AG09309 (cell line): ENCODE measurements around the gene STAT6.

Experiments used
- DNase-seq: peaks from one replicate; pipeline ENCODE4 v3.0.0-alpha.2; 2010; ENCODE audit warnings: low read depth
- H3K4me3 ChIP-seq: 2 replicates; pipeline ENCODE4 v1.5.1; 2011; ENCODE audit warnings: mild to moderate bottlenecking, low read depth, low read length, moderate library complexity; ENCODE audit not compliant: control insufficient read depth
- CTCF ChIP-seq: IDR thresholded peaks from 2 replicates; pipeline ENCODE4 v1.5.1; 2011; ENCODE audit warnings: mild to moderate bottlenecking, low read depth, low read length, inconsistent platforms; ENCODE audit not compliant: insufficient read depth, control insufficient read depth; ENCODE audit errors: missing control alignments

STAT6 gene

GRCh38 chr12:57150400-57151000 lies 39.3 kb upstream of the STAT6 start:
- DNase-seq = no peak
- TF ChIP-seq CTCF = no peak
- H3K4me3 ChIP-seq = no peak overlapping the region

DNA sequence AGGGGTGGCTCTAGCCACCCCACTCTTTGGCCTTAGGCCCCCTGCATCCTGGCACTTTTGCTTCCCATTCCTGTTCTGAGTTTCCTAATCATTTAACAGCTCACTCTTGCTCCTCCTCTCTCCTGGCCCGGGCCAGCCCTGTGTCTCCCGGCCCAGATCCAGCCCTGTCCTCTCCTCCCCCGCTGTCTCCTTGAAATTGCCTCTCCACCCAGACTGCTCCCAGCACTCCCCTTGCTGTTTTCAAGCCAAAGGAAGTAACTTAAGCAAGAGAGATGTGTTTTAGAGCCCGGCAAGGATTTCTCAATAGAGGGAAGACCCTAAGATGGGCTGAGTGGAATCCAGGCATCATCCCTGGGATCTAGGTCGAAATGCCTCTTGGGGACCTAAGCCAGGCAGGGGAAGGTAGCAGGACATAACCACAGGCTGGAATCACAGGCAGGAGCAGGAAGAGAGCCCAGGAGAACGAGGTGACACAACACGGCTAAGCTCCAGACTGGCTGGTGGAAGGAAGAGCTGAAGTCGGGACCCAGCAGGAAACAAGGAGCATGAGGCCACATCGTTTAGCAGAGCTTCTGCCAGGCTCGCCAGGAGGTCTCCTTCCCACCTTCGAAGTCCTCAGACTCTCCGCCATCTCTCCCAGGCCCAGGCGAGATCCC lies 38.2 kb upstream of the STAT6 start:
- DNase-seq = no peak
- H3K4me3 ChIP-seq = no peak overlapping the region
- TF ChIP-seq CTCF = no peak

- no peak for DNase-seq
- TF ChIP-seq CTCF = no peak
- no peak overlapping the region for H3K4me3 ChIP-seq
These were observed 37.5 kb upstream of the STAT6 start for GRCh38 chr12:57148469-57149244.

- no peak for DNase-seq
- TF ChIP-seq CTCF = no peak
- no peak within 1 kb of the TSS for H3K4me3 ChIP-seq
These were observed 36.1 kb upstream of the STAT6 start, which contains the start of gene LRP1-AS for GRCh38 chr12:57146961-57147944. TSS of gene LRP1-AS (minus strand) at chr12:57147619.

DNA sequence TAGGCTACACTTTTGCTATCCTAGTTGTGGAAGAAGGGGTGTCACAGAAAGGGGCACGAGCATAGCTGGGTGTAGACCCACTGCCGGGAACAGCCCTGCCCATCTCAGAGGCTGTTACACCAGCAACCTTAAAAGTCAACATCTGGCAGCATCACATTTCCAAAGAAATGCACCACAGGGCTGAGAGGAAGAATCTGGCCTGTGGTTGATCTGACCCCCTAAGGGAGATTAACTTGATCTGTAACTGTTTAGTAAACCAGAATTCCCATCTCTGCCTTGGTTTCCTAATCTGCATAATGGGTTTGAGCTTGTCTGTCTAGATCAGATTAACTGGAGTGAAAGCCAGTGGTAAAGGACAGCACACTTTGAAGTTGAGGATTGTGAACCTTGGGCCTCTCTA lies 34.9 kb upstream of the STAT6 start:
- no peak for DNase-seq
- H3K4me3 ChIP-seq = no peak overlapping the region
- no peak for TF ChIP-seq CTCF

DNA sequence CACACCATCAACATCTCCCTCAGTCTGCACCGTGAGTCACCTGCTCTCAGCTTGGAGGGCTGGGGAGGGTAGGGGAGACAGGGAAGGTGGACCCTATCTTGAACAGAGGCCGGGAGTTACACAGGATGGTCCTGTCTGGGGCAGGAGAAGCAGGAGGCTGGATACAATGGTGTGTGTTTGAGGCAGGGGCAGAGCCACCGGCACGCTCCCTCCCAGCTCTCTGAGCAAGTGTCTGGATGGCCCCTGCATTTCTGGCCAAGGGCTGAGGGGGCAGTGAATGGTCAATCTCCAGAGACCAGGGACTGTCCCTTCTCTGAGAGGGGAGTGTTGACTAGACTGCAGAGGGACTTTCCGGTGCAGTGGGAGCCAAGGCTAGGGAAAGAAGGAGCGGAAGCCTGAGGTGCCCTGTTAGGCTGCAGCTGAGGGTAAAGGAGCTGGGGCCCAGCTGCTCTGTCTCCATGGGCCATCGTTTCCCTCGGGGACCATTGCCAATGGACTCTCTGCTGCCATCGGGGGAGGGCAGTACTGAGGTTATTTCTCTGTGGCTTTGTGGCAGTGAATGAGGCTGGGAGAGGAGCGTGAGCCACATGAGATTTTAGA lies 34.4 kb upstream of the STAT6 start:
- H3K4me3 ChIP-seq = no peak overlapping the region
- no peak for DNase-seq
- TF ChIP-seq CTCF = no peak
